Measurements from ENCODE around the gene XPO6. TPM values are rescaled to one million over a fixed set of nuclear protein-coding genes. Genes with fewer than 3 reads are reported as not detected.
A peak's percentile ranks its signal among the peaks of the same experiment; 100 is the strongest.
"Not testable (repeated sequence)": the region's sequence is repeated elsewhere in the genome, so short reads cannot be mapped to it uniquely, and the experiment has no call there.

XPO6 gene
- 98.1 and 110 TPM in 2 replicates for total RNA-seq (2014; rRNA removed; shearing (Covaris generic))
- 203 and 259 TPM in 2 replicates for polyA plus RNA-seq (2014; cell fraction: nucleus; rRNA removed)

- DNase-seq (ENCODE audit: extremely low read depth, low read depth), result peak; percentile 93
Observed at GRCh38 chr16:28211758-28212531, at the start of gene XPO6. Gene XPO6 (minus strand): TSS chr16:28211965. CDS start chr16:28211368, 597 bp downstream.

- no peak for DNase-seq (ENCODE audit: extremely low read depth, low read depth)
Observed at GRCh38 chr16:28260193-28260592, 48.4 kb upstream of the XPO6 start.

- no peak for DNase-seq (ENCODE audit: extremely low read depth, low read depth)
Observed at GRCh38 chr16:28259781-28260150, 48.0 kb upstream of the XPO6 start.

- no peak for DNase-seq (ENCODE audit: extremely low read depth, low read depth)
Observed at GRCh38 chr16:28259091-28259780, 47.5 kb upstream of the XPO6 start.

GRCh38 chr16:28258567-28258966, 46.8 kb upstream of the XPO6 start:
- DNase-seq (ENCODE audit: extremely low read depth, low read depth), result no peak

- DNase-seq (ENCODE audit: extremely low read depth, low read depth), result no peak
Observed at GRCh38 chr16:28257256-28257655, 45.5 kb upstream of the XPO6 start.

- DNase-seq (ENCODE audit: extremely low read depth, low read depth), result no peak
Observed at GRCh38 chr16:28255838-28256237, 44.1 kb upstream of the XPO6 start.

- DNase-seq (ENCODE audit: extremely low read depth, low read depth), result no peak
Observed at GRCh38 chr16:28254158-28254557, 42.4 kb upstream of the XPO6 start.

GRCh38 chr16:28250999-28251398, 39.2 kb upstream of the XPO6 start:
- no peak for DNase-seq (ENCODE audit: extremely low read depth, low read depth)

- DNase-seq (ENCODE audit: extremely low read depth, low read depth), result not testable (repeated sequence)
Observed at GRCh38 chr16:28249483-28249882, 37.7 kb upstream of the XPO6 start.

- DNase-seq (ENCODE audit: extremely low read depth, low read depth), result no peak
Observed at GRCh38 chr16:28241924-28242323, 30.2 kb upstream of the XPO6 start.

GRCh38 chr16:28237754-28238357, 26.1 kb upstream of the XPO6 start:
- DNase-seq (ENCODE audit: extremely low read depth, low read depth), result no peak

GRCh38 chr16:28231763-28232162, 20.0 kb upstream of the XPO6 start:
- no peak for DNase-seq (ENCODE audit: extremely low read depth, low read depth)

GRCh38 chr16:28223909-28224308, 12.1 kb upstream of the XPO6 start:
- not testable (repeated sequence) for DNase-seq (ENCODE audit: extremely low read depth, low read depth)

GRCh38 chr16:28219777-28220176, 8.0 kb upstream of the XPO6 start:
- DNase-seq (ENCODE audit: extremely low read depth, low read depth), result not testable (repeated sequence)

GRCh38 chr16:28219282-28219681, 7.5 kb upstream of the XPO6 start:
- no peak for DNase-seq (ENCODE audit: extremely low read depth, low read depth)

GRCh38 chr16:28218109-28218508, 6.3 kb upstream of the XPO6 start:
- peak; percentile 26 for DNase-seq (ENCODE audit: extremely low read depth, low read depth)

GRCh38 chr16:28217326-28217725, 5.6 kb upstream of the XPO6 start:
- no peak for DNase-seq (ENCODE audit: extremely low read depth, low read depth)

GRCh38 chr16:28213396-28213795, 1.6 kb upstream of the XPO6 start:
- no peak for DNase-seq (ENCODE audit: extremely low read depth, low read depth)

- DNase-seq (ENCODE audit: extremely low read depth, low read depth), result no peak
Observed at GRCh38 chr16:28212532-28212873, 738 bp upstream of the XPO6 start.

- peak; percentile 44 for DNase-seq (ENCODE audit: extremely low read depth, low read depth)
Observed at GRCh38 chr16:28210979-28211588, 681 bp downstream of the XPO6 start.

All from NCI-H460 (cell line).